HEK293T (cell line): ENCODE results near the gene MAPK6.

Experiments used
- ARNT ChIP-seq: fragments of 450-650 bp; IDR thresholded peaks from 2 replicates; pipeline ENCODE4 v1.6.1; 2017; ENCODE audit warnings: mild to moderate bottlenecking
- BHLHE40 ChIP-seq: fragments of 450-650 bp; IDR thresholded peaks from 2 replicates; pipeline ENCODE4 v1.6.1; 2016; ENCODE audit warnings: mild to moderate bottlenecking, moderate library complexity, borderline replicate concordance
- CTBP1 ChIP-seq: fragments of 450-650 bp; IDR thresholded peaks from 2 replicates; pipeline ENCODE4 v1.6.1; 2016; ENCODE audit warnings: borderline replicate concordance
- ELF4 ChIP-seq: fragments of 450-650 bp; IDR thresholded peaks from 2 replicates; pipeline ENCODE4 v1.6.1; 2017; ENCODE audit warnings: antibody characterized with exemption
- FOXK2 ChIP-seq: fragments of 450-650 bp; IDR thresholded peaks from 2 replicates; pipeline ENCODE4 v1.6.1; 2016; ENCODE audit warnings: mild to moderate bottlenecking
- HDGF ChIP-seq: fragments of 450-650 bp; IDR thresholded peaks from 2 replicates; pipeline ENCODE4 v1.6.1; 2017; ENCODE audit warnings: antibody characterized with exemption, borderline replicate concordance
- L3MBTL2 ChIP-seq: fragments of 450-650 bp; conservative IDR thresholded peaks from 2 replicates; pipeline ENCODE4 v1.6.1; 2016; ENCODE audit warnings: mild to moderate bottlenecking
- NFRKB ChIP-seq: fragments of 450-650 bp; IDR thresholded peaks from 2 replicates; pipeline ENCODE4 v1.6.1; 2016; ENCODE audit warnings: mild to moderate bottlenecking, moderate library complexity
- SP1 ChIP-seq: fragments of 450-650 bp; IDR thresholded peaks from 2 replicates; pipeline ENCODE4 v1.6.1; 2017
- ZNF384 ChIP-seq: fragments of 450-650 bp; IDR thresholded peaks from 2 replicates; pipeline ENCODE4 v1.6.1; 2016
- TF ChIP-seq, protein P1 (sequence below): fragments of 450-650 bp; IDR thresholded peaks from 2 replicates; pipeline ENCODE4 v1.6.1; 2016

DNA sequence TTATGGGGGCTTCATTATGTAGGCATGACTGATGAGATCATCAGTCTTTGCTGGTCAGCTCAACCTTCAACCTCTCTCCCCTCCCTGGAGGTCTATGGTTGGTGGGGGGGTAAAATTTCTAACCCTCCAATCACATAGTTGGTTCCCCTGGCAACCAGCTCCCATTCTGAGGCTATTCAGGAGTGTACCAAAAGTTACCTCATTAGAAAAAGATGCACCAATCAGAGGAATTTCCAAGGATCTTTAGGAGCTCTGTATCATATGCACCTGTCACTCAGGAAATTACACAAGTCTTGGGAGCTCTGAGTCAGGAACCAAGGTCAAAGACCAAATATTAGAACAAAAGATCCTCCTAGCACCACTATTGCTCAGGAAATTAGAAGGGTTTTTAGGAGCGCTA is 26.1 kb upstream of the MAPK6 start:
- TF ChIP-seq SP1 (no peak), BHLHE40 (no peak), NFRKB (no peak), HDGF (no peak), CTBP1 (no peak), ZNF384 (no peak), ELF4 (no peak), FOXK2 (no peak), L3MBTL2 (no peak), ARNT (no peak)
- TF ChIP-seq, protein P1, sequence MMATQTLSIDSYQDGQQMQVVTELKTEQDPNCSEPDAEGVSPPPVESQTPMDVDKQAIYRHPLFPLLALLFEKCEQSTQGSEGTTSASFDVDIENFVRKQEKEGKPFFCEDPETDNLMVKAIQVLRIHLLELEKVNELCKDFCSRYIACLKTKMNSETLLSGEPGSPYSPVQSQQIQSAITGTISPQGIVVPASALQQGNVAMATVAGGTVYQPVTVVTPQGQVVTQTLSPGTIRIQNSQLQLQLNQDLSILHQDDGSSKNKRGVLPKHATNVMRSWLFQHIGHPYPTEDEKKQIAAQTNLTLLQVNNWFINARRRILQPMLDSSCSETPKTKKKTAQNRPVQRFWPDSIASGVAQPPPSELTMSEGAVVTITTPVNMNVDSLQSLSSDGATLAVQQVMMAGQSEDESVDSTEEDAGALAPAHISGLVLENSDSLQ, result no peak
